Upper lobe of left lung (tissue), 4 donors: ENCODE measurements around the gene ADAMTS10.

ENCODE experiments used
- POLR2A ChIP-seq, 4 donors: fragments of 450-650 bp; IDR thresholded peaks; one replicate each; pipeline ENCODE4 v1.5.1; 2016 to 2017; ENCODE audit warnings: antibody characterized with exemption in 4 of 4, mild to moderate bottlenecking in 2 of 4
- POLR2AphosphoS5 ChIP-seq, 2 donors: sonication (generic); formaldehyde crosslinking; IDR thresholded peaks; one replicate each; pipeline ENCODE4 v1.5.1; 2017; ENCODE audit warnings: antibody characterized with exemption in 2 of 2
- TF ChIP-seq, protein P1 (sequence below), 6 experiments: fragments of 450-650 bp in 4 of 6; fragments of 200-600 bp in 2 of 6; sonication (generic) in 2 of 6; IDR thresholded peaks; one replicate each; pipeline ENCODE4 v1.5.1; 2016 to 2019; ENCODE audit warnings: antibody characterized with exemption in 6 of 6

DNA sequence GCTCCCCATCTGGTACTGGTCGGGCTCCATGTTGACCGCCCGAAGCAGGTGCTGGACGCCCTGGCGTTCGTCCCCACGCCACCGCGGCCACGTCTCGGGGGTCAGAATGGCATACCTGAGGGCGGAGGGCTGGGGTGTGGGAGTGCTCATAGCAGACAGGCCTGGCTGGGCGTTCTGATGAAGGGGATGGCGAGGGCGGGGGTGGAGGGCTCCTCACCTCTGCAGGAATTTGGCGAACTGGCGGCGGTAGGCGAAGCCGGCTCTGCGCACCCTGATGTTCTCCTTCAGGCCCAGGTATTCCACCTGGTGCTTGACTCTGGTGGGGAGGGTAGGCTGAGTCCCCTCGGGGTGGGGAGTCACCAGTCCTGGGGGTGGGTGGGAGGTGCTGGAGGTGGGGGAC, 74.2 kb downstream of the ADAMTS10 start:
- TF ChIP-seq POLR2A (IDR thresholded peaks at IDR 0.05) (no peak), POLR2AphosphoS5 (IDR thresholded peaks at IDR 0.05) (no peak)
- TF ChIP-seq, protein P1, sequence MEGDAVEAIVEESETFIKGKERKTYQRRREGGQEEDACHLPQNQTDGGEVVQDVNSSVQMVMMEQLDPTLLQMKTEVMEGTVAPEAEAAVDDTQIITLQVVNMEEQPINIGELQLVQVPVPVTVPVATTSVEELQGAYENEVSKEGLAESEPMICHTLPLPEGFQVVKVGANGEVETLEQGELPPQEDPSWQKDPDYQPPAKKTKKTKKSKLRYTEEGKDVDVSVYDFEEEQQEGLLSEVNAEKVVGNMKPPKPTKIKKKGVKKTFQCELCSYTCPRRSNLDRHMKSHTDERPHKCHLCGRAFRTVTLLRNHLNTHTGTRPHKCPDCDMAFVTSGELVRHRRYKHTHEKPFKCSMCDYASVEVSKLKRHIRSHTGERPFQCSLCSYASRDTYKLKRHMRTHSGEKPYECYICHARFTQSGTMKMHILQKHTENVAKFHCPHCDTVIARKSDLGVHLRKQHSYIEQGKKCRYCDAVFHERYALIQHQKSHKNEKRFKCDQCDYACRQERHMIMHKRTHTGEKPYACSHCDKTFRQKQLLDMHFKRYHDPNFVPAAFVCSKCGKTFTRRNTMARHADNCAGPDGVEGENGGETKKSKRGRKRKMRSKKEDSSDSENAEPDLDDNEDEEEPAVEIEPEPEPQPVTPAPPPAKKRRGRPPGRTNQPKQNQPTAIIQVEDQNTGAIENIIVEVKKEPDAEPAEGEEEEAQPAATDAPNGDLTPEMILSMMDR (IDR thresholded peaks at IDR 0.05): no peak
